Cardiac muscle cell (in vitro differentiated cells and primary cell): ENCODE measurements around the gene EMP1. TPM values are rescaled to one million over a fixed set of nuclear protein-coding genes. Genes with fewer than 3 reads are reported as not detected.

Experiments used
- DNase-seq, 2 donors: peaks; one replicate each; pipeline versions ENCODE4 v3.0.0 to v3.0.0-alpha.2; 2010 to 2017; ENCODE audit warnings: low read depth in 1 of 2, low spot score in 1 of 2
- H3K27ac ChIP-seq: fragments of 200-600 bp; sonication (generic); 2 replicates; pipeline ENCODE4 v1.5.1; 2016
- H3K27me3 ChIP-seq: fragments of 200-600 bp; sonication (generic); 2 replicates; pipeline ENCODE4 v1.6.0; 2016; ENCODE audit warnings: control low read depth
- H3K36me3 ChIP-seq: fragments of 200-600 bp; sonication (generic); 2 replicates; pipeline ENCODE4 v1.5.1; 2016; ENCODE audit warnings: control low read depth
- H3K4me1 ChIP-seq: fragments of 200-600 bp; sonication (generic); 2 replicates; pipeline ENCODE4 v1.8.1; 2017; ENCODE audit warnings: low read depth, mild to moderate bottlenecking, mixed run types
- H3K4me3 ChIP-seq: fragments of 200-600 bp; sonication (generic); 2 replicates; pipeline ENCODE4 v1.5.1; 2016; ENCODE audit warnings: mild to moderate bottlenecking
- H3K9me3 ChIP-seq: fragments of 200-600 bp; sonication (generic); 2 replicates; pipeline ENCODE4 v1.5.1; 2017; ENCODE audit warnings: low read depth, mild to moderate bottlenecking, control low read depth
- polyA plus RNA-seq: library from polyadenylated mRNA; unstranded; fragments of >200 nt; fragmentation: Nextera tagmentation; extraction: Ambion mirVana; gene quantifications from 2 replicates; pipeline ENCODE4 v1.2.1, GENCODE V29; 2016
- total RNA-seq: library from RNA; depleted of rRNA; stranded (reverse); fragments of >200 nt; gene quantifications from 2 replicates; pipeline ENCODE4 v1.2.3, GENCODE V29; 2016
- TF ChIP-seq, protein P1 (sequence below): IDR thresholded peaks from 2 replicates; pipeline ENCODE4 v1.5.1; 2012; ENCODE audit warnings: low read depth, mild to moderate bottlenecking, low read length

EMP1 gene
- total and polyA plus RNA-seq, 2 experiments from 2014 or later: 0.30 to 1.7 TPM

DNA sequence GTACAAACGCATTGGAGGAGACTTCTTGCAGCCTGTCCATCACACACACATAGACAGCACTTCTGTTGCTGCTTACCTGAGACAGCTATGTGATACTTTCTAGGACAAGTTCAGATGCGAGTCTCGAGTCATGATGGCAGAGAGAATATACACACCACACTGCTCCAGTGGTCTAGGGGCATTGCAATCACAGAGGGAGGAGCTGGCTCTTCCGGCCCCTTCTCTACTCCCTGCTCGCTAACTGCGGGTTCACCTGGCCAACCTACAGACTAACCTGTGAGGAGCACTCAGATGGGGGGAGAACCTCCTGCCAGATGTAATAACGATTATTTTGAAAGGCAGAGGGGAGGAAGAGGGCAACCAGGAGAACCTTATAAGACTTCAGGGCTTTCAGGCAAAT lies 30.7 kb downstream of the EMP1 start:
- Histone ChIP-seq H3K4me1 (no peaks in the 10 kb centered on the region), H3K27ac (no peak overlapping the region), H3K27me3 (no peaks in the 10 kb centered on the region), H3K9me3 (no peaks in the 10 kb centered on the region), H3K4me3 (no peak overlapping the region), H3K36me3 (no peaks in the 10 kb centered on the region)
- TF ChIP-seq, protein P1, sequence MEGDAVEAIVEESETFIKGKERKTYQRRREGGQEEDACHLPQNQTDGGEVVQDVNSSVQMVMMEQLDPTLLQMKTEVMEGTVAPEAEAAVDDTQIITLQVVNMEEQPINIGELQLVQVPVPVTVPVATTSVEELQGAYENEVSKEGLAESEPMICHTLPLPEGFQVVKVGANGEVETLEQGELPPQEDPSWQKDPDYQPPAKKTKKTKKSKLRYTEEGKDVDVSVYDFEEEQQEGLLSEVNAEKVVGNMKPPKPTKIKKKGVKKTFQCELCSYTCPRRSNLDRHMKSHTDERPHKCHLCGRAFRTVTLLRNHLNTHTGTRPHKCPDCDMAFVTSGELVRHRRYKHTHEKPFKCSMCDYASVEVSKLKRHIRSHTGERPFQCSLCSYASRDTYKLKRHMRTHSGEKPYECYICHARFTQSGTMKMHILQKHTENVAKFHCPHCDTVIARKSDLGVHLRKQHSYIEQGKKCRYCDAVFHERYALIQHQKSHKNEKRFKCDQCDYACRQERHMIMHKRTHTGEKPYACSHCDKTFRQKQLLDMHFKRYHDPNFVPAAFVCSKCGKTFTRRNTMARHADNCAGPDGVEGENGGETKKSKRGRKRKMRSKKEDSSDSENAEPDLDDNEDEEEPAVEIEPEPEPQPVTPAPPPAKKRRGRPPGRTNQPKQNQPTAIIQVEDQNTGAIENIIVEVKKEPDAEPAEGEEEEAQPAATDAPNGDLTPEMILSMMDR: no peak
- DNase-seq: no peak

- H3K27ac ChIP-seq: no peak overlapping the region
- no peaks in the 10 kb centered on the region for H3K4me1 ChIP-seq
- H3K36me3 ChIP-seq: no peaks in the 10 kb centered on the region
- no peak overlapping the region for H3K4me3 ChIP-seq
- H3K9me3 ChIP-seq: no peaks in the 10 kb centered on the region
- DNase-seq: no peak
- no peaks in the 10 kb centered on the region for H3K27me3 ChIP-seq
- TF ChIP-seq, protein P1: no peak
Observed at GRCh38 chr12:13228579-13228978, 32.1 kb downstream of the EMP1 start.

GRCh38 chr12:13229504-13229903 lies 33.0 kb downstream of the EMP1 start:
- no peaks in the 10 kb centered on the region for H3K4me1 ChIP-seq
- H3K36me3 ChIP-seq: no peaks in the 10 kb centered on the region
- TF ChIP-seq, protein P1: no peak
- DNase-seq: no peak
- H3K27me3 ChIP-seq: no peaks in the 10 kb centered on the region
- H3K27ac ChIP-seq: no peak overlapping the region
- no peaks in the 10 kb centered on the region for H3K9me3 ChIP-seq
- no peak overlapping the region for H3K4me3 ChIP-seq

DNA sequence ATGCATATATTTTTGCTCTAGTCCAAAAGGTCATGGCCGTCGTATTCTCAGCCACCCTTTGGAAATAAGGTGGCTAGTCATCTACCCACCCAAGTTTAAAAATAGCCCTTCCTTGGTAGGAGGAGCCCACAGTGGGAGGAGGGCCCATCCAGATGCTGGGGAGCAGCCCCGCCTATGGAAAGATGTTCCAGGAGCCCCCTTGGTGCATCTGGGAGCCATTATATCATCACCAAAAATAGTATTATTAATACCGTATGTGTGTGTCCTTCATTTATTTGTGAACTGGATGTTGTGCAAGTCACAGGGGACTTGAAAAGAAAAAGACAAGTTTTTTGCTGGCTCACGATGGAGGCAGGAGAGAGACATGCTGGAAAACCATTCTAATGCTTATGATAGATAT lies 34.0 kb downstream of the EMP1 start:
- H3K9me3 ChIP-seq: no peaks in the 10 kb centered on the region
- H3K27me3 ChIP-seq: no peaks in the 10 kb centered on the region
- TF ChIP-seq, protein P1: no peak
- no peak overlapping the region for H3K4me3 ChIP-seq
- no peaks in the 10 kb centered on the region for H3K4me1 ChIP-seq
- no peaks in the 10 kb centered on the region for H3K36me3 ChIP-seq
- no peak for DNase-seq
- H3K27ac ChIP-seq: no peak overlapping the region

- H3K4me1 ChIP-seq: no peaks in the 10 kb centered on the region
- TF ChIP-seq, protein P1: peak; percentile 94
- no peak overlapping the region for H3K4me3 ChIP-seq
- H3K27ac ChIP-seq: no peak overlapping the region
- peak; percentile 57 to 77 for DNase-seq
- H3K9me3 ChIP-seq: no peaks in the 10 kb centered on the region
- no peaks in the 10 kb centered on the region for H3K27me3 ChIP-seq
- no peaks in the 10 kb centered on the region for H3K36me3 ChIP-seq
Observed at GRCh38 chr12:13233830-13234641, 37.5 kb downstream of the EMP1 start.
